HEK293T (cell line): ENCODE measurements around the gene MSH3.

Experiments
- CTCF ChIA-PET: fragments of 350-600 bp; formaldehyde crosslinking; extraction: SDS; loops from one replicate; lab custom pipeline; 2021; ENCODE audit warnings: antibody characterized with exemption, inconsistent platforms; lab: Yijun Ruan, JAX
- POLR2A ChIA-PET: fragments of 350-600 bp; formaldehyde crosslinking; extraction: SDS; loops from one replicate; lab custom pipeline; 2020; ENCODE audit warnings: antibody characterized with exemption, inconsistent platforms; lab: Yijun Ruan, JAX
- DNase-seq: peaks from one replicate; pipeline ENCODE4 v3.0.0; 2012; ENCODE audit warnings: mixed read lengths; ENCODE audit errors: extremely low spot score
- ARNT ChIP-seq: fragments of 450-650 bp; IDR thresholded peaks from 2 replicates; pipeline ENCODE4 v1.6.1; 2017; ENCODE audit warnings: mild to moderate bottlenecking
- BHLHE40 ChIP-seq: fragments of 450-650 bp; IDR thresholded peaks from 2 replicates; pipeline ENCODE4 v1.6.1; 2016; ENCODE audit warnings: mild to moderate bottlenecking, moderate library complexity, borderline replicate concordance
- CTBP1 ChIP-seq: fragments of 450-650 bp; IDR thresholded peaks from 2 replicates; pipeline ENCODE4 v1.6.1; 2016; ENCODE audit warnings: borderline replicate concordance
- ELF4 ChIP-seq: fragments of 450-650 bp; IDR thresholded peaks from 2 replicates; pipeline ENCODE4 v1.6.1; 2017; ENCODE audit warnings: antibody characterized with exemption
- FOXA1 ChIP-seq: fragments of 450-650 bp; IDR thresholded peaks from 2 replicates; pipeline ENCODE4 v1.6.1; 2016; ENCODE audit warnings: mild to moderate bottlenecking
- FOXK2 ChIP-seq: fragments of 450-650 bp; IDR thresholded peaks from 2 replicates; pipeline ENCODE4 v1.6.1; 2016; ENCODE audit warnings: mild to moderate bottlenecking
- FOXM1 ChIP-seq: fragments of 450-650 bp; IDR thresholded peaks from 2 replicates; pipeline ENCODE4 v1.6.1; 2017; ENCODE audit warnings: mild to moderate bottlenecking, borderline replicate concordance
- HDGF ChIP-seq: fragments of 450-650 bp; IDR thresholded peaks from 2 replicates; pipeline ENCODE4 v1.6.1; 2017; ENCODE audit warnings: antibody characterized with exemption, borderline replicate concordance
- L3MBTL2 ChIP-seq: fragments of 450-650 bp; conservative IDR thresholded peaks from 2 replicates; pipeline ENCODE4 v1.6.1; 2016; ENCODE audit warnings: mild to moderate bottlenecking
- LEF1 ChIP-seq: fragments of 450-650 bp; IDR thresholded peaks from 2 replicates; pipeline ENCODE4 v1.6.1; 2017; ENCODE audit warnings: mild to moderate bottlenecking, borderline replicate concordance
- NFRKB ChIP-seq: fragments of 450-650 bp; IDR thresholded peaks from 2 replicates; pipeline ENCODE4 v1.6.1; 2016; ENCODE audit warnings: mild to moderate bottlenecking, moderate library complexity
- PKNOX1 ChIP-seq: fragments of 450-650 bp; IDR thresholded peaks from 2 replicates; pipeline ENCODE4 v1.6.1; 2016
- SP1 ChIP-seq: fragments of 450-650 bp; IDR thresholded peaks from 2 replicates; pipeline ENCODE4 v1.6.1; 2017
- SUZ12 ChIP-seq: fragments of 450-650 bp; IDR thresholded peaks from 2 replicates; pipeline ENCODE4 v1.6.1; 2016; ENCODE audit warnings: mild to moderate bottlenecking
- TARDBP ChIP-seq: fragments of 450-650 bp; IDR thresholded peaks from 2 replicates; pipeline ENCODE4 v1.6.1; 2016
- ZNF384 ChIP-seq: fragments of 450-650 bp; IDR thresholded peaks from 2 replicates; pipeline ENCODE4 v1.6.1; 2016

The MSH3 gene

GRCh38 chr5:80713631-80714030 is 59.2 kb downstream of the MSH3 start:
- ChIA-PET POLR2A (no interaction called here), CTCF (no interaction called here)
- no peak for DNase-seq
- TF ChIP-seq HDGF (no peak), CTBP1 (no peak), ARNT (no peak)

DNA sequence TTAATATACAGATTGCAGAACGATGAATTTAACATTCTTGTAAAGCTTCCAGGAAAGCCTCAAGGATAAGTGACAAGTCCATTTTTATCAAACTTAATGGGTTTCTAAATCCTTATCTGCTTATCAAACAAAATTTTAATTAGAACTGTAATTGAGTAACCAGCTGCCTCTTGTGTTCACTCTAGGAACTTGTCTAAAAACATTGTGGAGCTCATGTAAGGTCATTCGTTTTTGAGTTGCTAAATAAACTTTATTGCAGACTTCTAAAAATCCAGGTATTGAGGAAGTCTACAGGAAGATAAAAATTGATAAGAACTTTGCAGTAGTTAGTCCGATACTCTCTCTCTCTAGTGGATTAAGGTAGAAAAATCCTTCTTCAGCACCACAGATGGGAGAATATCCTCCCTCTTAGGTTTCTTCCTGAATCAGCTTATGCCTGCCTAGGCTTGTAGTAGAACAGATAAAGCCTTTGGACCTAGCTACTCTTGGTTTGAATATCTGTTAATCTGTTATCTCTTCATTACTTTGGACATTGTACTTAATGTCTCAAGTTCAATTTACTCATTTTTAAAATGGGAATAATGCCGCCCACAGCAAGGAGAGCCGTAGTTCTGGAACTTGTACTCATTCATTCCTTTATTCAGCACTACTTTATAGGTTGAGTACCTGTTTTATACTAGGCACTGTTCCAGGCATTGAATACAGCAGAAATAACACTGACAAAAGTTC is 60.3 kb downstream of the MSH3 start:
- DNase-seq = no peak
- POLR2A ChIA-PET = no interaction called here
- CTCF ChIA-PET = interaction anchor here (1.0 kb wide), 1 partner anchor 27 kb away, joined by 3 read pairs; no protein-coding TSS in a partner anchor
- TF ChIP-seq CTBP1 (no peak), ARNT (no peak), FOXK2 (no peak), ZNF384 (no peak), HDGF (no peak), PKNOX1 (no peak), SP1 (no peak), SUZ12 (no peak), LEF1 (no peak), FOXA1 (no peak), FOXM1 (no peak)

- TF ChIP-seq ELF4 (no peak), LEF1 (no peak), FOXM1 (no peak), HDGF (no peak), FOXK2 (no peak), TARDBP (no peak), SUZ12 (no peak), ZNF384 (no peak), NFRKB (no peak), BHLHE40 (no peak), PKNOX1 (no peak), ARNT (no peak), FOXA1 (no peak), SP1 (no peak)
- DNase-seq = no peak
- POLR2A ChIA-PET = no interaction called here
- CTCF ChIA-PET = no interaction called here
Measured at GRCh38 chr5:80715887-80716286, 61.4 kb downstream of the MSH3 start.

DNA sequence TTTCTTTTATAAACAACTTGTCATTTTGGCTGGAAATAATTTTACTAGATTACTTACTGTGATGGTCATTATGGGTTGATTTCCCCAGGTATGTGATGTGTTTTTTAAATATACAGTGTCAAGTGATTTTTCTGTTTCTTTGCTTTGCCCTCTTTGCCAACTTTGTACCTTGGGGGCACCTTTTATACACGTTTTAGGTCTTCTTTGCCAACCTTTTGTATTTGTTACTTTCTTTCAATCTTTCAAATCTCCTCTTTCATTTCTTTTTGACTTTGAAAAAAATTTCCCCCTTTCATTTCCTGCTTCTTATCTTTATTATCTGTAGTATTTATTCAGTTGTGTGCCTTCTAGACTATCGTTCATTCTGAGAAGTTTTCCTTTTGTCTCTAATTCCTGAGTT is 65.7 kb downstream of the MSH3 start:
- CTCF ChIA-PET = interaction anchor here (0.6 kb wide), 1 partner anchor 578 kb away, joined by 3 read pairs; no protein-coding TSS in a partner anchor
- TF ChIP-seq ARNT (no peak), SP1 (no peak), BHLHE40 (no peak), TARDBP (no peak), SUZ12 (no peak), CTBP1 (no peak)
- DNase-seq = no peak
- POLR2A ChIA-PET = no interaction called here

- DNase-seq = no peak
- ChIA-PET POLR2A (no interaction called here), CTCF (no interaction called here)
- no peak for TF ChIP-seq CTBP1
- TF ChIP-seq FOXK2 = no peak
- TF ChIP-seq ARNT = no peak
- no peak for TF ChIP-seq PKNOX1
- no peak for TF ChIP-seq NFRKB
- TF ChIP-seq TARDBP = no peak
- no peak for TF ChIP-seq FOXM1
- TF ChIP-seq BHLHE40 = no peak
- TF ChIP-seq ZNF384 = no peak
- no peak for TF ChIP-seq SUZ12
- no peak for TF ChIP-seq L3MBTL2
Measured at GRCh38 chr5:80722916-80723315, 68.5 kb downstream of the MSH3 start.

GRCh38 chr5:80725446-80725845 is 71.0 kb downstream of the MSH3 start:
- DNase-seq = no peak
- ChIA-PET POLR2A (no interaction called here), CTCF (no interaction called here)
- TF ChIP-seq L3MBTL2 (no peak), NFRKB (no peak)

GRCh38 chr5:80736730-80737129 is 82.3 kb downstream of the MSH3 start:
- ChIA-PET POLR2A (no interaction called here), CTCF (no interaction called here)
- TF ChIP-seq FOXA1 (no peak), ARNT (no peak), CTBP1 (no peak), NFRKB (no peak), HDGF (no peak), PKNOX1 (no peak), FOXM1 (no peak)
- DNase-seq = no peak
